ENCODE results near the gene ACOX2.

DNA sequence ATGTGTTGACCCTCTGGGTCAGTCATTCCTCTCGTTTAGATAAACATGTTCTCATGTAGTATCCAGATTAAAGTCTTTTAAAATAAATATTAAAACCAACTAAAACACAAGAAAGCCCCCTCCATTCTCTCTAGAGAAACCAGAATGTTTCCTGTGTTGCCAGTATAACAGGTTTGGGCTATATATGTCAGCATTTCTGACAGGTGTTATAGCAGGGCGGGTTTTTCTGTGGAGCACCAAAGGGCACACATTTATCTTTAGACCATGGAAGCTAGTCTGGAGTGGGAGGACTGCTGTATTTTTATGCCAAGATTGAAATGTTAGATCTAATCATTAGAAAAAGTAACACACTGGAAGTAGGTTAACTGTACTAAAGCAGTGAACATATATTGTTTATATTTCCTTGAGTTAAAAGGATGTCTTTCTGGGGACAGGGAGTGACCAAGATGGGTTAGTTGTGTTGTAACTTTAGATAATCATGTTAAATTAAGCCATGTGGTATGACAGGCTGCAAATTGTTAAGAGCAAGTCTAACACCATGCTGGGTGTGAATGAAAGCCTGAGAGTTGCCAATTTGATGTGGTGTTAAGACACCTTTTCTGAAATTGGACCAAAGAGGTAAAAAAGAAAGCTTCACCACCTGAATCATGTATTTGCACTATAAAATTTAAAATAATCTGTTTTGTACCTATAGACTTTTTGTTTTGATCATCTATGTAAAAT lies 29.5 kb downstream of the ACOX2 start:
- no peak for TF ChIP-seq POLR2AphosphoS5 (IDR thresholded peaks at IDR 0.05)
- TF ChIP-seq, protein P1, sequence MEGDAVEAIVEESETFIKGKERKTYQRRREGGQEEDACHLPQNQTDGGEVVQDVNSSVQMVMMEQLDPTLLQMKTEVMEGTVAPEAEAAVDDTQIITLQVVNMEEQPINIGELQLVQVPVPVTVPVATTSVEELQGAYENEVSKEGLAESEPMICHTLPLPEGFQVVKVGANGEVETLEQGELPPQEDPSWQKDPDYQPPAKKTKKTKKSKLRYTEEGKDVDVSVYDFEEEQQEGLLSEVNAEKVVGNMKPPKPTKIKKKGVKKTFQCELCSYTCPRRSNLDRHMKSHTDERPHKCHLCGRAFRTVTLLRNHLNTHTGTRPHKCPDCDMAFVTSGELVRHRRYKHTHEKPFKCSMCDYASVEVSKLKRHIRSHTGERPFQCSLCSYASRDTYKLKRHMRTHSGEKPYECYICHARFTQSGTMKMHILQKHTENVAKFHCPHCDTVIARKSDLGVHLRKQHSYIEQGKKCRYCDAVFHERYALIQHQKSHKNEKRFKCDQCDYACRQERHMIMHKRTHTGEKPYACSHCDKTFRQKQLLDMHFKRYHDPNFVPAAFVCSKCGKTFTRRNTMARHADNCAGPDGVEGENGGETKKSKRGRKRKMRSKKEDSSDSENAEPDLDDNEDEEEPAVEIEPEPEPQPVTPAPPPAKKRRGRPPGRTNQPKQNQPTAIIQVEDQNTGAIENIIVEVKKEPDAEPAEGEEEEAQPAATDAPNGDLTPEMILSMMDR (IDR thresholded peaks at IDR 0.05) = no peak
- TF ChIP-seq POLR2A (IDR thresholded peaks at IDR 0.05) = no peak

All from gastroesophageal sphincter (tissue), 3 donors.